ENCODE data around the gene LHFPL6.

DNA sequence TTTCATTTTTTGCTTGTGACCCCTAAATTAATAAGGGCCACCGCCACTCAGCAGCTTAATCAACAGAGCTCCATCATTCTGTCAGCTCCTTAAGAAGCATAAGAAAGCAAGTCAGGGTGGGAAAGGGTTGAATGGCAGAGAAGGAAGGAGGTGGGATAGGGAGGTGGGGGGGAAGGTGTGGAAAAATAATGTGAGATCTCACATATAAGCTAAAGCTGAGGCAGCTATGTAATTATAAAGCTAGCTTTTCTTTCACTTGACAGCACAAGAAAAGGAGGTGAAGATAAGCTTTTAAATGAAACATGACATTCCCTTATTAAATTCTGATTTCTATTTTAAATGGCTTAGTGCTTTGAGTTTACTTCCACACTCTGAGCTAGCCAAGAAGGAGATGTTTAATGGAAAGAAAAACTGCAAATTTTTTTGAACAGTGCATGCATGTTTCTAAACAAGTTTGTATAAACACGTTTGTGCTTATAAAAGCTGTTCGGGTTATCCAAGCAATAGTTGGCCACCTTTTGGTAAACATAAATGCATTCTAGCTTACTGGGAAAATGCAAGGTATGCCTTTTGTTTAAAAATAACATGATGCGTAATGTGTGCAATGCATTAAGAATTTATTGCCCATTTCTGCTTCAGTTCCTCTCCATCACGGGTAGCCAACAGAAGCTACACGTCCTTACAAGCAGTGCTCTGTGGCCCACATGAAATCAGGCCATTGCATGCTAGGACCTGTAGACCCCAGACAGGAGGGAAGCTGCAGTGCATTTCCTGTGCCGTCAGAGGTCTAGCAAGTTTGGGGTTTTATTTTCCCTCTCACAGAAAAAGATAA is 96.2 kb downstream of the LHFPL6 start:
- TF ChIP-seq, protein P1, sequence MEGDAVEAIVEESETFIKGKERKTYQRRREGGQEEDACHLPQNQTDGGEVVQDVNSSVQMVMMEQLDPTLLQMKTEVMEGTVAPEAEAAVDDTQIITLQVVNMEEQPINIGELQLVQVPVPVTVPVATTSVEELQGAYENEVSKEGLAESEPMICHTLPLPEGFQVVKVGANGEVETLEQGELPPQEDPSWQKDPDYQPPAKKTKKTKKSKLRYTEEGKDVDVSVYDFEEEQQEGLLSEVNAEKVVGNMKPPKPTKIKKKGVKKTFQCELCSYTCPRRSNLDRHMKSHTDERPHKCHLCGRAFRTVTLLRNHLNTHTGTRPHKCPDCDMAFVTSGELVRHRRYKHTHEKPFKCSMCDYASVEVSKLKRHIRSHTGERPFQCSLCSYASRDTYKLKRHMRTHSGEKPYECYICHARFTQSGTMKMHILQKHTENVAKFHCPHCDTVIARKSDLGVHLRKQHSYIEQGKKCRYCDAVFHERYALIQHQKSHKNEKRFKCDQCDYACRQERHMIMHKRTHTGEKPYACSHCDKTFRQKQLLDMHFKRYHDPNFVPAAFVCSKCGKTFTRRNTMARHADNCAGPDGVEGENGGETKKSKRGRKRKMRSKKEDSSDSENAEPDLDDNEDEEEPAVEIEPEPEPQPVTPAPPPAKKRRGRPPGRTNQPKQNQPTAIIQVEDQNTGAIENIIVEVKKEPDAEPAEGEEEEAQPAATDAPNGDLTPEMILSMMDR (IDR thresholded peaks at IDR 0.05), result no peak
- no peak for TF ChIP-seq POLR2A (IDR thresholded peaks at IDR 0.05)
